Astrocyte of the spinal cord (primary cell): ENCODE results near the gene ABLIM1.

Experiments used
- DNase-seq: peaks from one replicate; pipeline ENCODE4 v3.0.0; 2011; ENCODE audit warnings: low read depth, low spot score
- H3K4me3 ChIP-seq: 2 replicates; pipeline ENCODE4 v1.5.1; 2011; ENCODE audit warnings: low read depth, mild to moderate bottlenecking, low read length, moderate library complexity
- in situ Hi-C: cut with HindIII; loops from 2 replicates; pipeline ENCODE4 v1.10.0; 2017; ENCODE audit warnings: low sequenced_read_pairs
- TF ChIP-seq, protein P1 (sequence below): IDR thresholded peaks from 2 replicates; pipeline ENCODE4 v1.5.1; 2012; ENCODE audit warnings: low read depth, mild to moderate bottlenecking, low read length, inconsistent platforms

The ABLIM1 gene

DNA sequence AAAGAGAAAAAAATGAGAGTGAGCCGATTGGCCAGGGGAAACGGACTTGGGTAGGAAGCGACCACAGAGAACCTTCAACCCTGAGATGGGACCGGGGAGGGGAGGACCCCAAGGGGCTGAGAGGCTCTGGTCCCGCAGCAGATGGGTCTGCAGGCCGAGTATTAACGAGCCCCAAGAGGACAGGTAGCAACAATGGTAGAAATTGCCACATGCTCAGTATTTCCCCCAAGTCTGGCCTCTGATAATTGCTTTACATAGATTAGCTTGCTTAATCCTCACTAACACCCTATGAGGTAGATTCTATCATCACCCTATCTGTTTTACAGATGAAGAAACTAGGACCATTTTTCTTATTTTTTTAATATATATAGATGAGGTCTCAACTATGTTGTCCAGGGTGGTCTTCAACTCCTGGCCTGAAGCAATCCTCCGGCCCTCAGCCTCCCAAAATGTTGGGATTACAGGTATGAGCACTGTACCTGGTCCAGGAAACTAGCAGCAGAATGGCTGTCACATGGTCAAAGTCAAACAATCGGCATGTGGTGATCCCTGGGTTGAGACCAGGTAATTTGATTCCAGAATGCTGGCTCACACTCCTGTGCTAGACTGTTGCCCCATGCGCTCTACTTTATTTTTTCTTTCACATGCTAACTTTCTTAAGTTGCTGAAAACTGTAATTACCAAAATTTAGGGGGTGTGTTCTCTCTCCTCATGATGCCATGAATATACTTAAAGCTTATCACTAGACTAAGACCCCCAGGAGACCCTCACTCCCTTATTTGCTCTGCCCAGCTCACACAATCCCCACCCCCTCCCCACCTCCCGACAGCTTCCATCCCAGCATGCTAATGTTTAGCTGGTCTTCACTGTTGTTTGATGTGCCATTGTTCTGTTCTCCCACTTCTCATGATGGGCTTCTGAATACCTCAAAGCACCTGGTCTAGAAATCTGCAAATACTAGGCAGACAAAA, 185.9 kb downstream of the ABLIM1 start:
- H3K4me3 ChIP-seq = no peak overlapping the region
- DNase-seq = no peak
- in situ Hi-C loops = no loop called here
- TF ChIP-seq, protein P1, sequence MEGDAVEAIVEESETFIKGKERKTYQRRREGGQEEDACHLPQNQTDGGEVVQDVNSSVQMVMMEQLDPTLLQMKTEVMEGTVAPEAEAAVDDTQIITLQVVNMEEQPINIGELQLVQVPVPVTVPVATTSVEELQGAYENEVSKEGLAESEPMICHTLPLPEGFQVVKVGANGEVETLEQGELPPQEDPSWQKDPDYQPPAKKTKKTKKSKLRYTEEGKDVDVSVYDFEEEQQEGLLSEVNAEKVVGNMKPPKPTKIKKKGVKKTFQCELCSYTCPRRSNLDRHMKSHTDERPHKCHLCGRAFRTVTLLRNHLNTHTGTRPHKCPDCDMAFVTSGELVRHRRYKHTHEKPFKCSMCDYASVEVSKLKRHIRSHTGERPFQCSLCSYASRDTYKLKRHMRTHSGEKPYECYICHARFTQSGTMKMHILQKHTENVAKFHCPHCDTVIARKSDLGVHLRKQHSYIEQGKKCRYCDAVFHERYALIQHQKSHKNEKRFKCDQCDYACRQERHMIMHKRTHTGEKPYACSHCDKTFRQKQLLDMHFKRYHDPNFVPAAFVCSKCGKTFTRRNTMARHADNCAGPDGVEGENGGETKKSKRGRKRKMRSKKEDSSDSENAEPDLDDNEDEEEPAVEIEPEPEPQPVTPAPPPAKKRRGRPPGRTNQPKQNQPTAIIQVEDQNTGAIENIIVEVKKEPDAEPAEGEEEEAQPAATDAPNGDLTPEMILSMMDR = no peak

DNA sequence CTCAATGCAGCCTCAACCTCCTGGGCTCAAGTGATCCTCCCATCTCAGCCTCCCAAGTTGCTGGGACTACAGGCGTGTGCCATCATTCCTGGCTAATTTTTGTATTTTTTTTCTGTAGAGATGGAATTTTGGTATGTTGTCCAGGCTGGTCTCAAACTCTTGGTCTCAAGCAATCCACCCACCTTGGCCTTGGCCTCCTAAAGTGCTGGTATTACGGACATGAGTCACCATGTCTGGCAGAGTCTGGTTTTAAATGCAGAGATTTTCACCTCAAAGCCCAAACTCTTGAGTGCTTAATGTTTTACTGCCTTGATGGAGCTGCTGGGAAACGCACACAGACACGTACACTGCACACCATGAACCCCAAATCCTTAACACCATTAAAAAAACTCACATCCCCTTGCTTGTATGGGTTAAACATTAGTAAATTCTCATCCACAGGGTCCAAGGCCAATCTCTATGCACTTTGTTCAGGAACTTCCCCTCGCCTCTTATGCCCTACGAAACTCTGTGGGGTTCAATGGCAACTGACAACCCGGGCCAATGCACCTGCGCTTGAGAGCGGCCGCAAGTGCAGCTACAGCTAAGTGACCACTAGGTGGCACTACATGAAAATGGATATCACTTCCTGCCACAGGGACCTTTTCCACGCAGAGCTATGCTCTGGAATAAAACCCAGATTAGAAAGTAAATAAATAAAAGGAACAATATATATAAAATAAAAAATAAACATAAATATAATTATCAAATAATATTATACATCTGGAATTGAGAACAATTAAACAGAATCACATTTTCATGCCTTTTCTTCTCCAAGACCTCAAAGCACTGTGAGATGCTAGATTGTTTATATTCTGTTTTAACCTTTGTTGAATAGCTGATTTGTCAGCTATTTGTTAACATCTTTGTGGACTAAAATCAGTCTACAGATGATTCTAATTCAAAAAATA, 186.8 kb downstream of the ABLIM1 start:
- peak; percentile 71 for DNase-seq
- in situ Hi-C loops = no loop called here
- TF ChIP-seq, protein P1 = peak; percentile 90
- no peak overlapping the region for H3K4me3 ChIP-seq

DNA sequence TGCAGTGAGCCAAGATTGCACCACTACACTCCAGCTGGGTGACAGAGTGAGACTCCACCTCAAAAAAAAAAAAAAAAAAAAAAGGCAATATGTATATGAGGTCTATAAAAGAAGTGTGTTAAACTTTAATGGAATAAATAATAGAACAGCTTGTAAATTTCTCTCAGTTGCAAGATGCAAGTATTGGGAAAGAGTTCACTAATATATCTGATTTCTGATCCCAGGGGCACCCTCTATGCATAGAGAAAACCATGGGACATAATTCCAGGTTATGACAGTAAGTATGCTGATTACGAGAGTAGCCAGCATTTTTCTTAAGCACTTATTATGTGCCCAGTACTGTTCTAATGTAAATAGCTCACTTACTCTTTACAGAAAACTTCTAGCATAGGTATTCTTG, 187.7 kb downstream of the ABLIM1 start:
- H3K4me3 ChIP-seq = no peak overlapping the region
- TF ChIP-seq, protein P1 = no peak
- in situ Hi-C loops = no loop called here
- DNase-seq = no peak

DNA sequence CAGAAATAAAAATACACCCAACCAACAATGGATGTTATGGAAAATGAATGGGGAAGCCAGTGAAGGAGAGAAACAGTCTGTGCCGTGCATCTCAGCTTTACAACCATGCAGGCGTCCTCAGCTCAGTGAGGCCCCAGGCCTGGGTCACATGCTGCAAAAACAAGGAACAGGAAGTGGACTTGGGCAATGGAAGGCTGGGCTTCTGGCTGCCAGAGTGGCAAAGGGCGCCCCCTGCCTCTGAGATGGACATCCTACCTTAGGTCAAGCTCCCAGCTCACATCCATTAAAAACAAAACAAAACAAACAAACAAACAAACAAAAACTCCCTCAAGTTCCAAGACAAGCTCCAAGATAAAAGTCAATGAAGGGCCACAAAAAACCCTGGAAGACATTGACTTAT, 199.1 kb downstream of the ABLIM1 start:
- in situ Hi-C loops = no loop called here
- TF ChIP-seq, protein P1 = peak; percentile 32
- H3K4me3 ChIP-seq = no peak overlapping the region
- peak; percentile 24 for DNase-seq

DNA sequence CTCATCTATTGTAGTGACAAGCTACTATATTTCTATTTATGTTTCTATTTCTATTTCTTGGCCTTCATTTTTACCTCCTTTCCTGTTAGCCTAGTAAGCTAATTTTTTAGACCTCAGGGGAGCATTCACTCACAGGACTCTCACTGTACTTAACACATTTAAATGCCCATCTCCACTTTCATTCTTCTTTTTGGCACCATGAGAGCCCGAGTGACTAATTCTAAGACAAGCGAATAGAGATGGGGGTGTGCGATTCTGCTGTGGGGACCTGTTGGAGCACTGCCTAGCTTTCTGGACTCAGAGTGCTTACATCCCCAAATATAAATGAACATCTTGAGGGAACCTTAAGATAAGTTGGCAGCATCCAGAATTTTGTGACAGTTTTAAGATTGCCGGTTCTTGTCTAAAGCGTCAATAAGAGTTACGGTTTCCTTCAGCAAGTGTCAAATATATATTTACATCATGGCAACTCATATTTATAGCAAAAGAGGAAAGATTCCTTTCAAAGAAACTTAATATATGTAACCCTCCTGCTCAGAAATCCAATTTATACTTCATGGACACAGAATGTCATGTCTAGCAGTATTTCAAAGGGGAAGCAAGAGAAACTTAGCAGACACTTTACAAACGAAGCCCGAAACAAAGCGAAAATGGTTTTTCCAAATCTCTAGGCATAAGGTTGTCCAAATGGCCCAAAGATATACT, 199.7 kb downstream of the ABLIM1 start:
- no peak overlapping the region for H3K4me3 ChIP-seq
- DNase-seq = no peak
- in situ Hi-C loops = no loop called here
- TF ChIP-seq, protein P1 = no peak

DNA sequence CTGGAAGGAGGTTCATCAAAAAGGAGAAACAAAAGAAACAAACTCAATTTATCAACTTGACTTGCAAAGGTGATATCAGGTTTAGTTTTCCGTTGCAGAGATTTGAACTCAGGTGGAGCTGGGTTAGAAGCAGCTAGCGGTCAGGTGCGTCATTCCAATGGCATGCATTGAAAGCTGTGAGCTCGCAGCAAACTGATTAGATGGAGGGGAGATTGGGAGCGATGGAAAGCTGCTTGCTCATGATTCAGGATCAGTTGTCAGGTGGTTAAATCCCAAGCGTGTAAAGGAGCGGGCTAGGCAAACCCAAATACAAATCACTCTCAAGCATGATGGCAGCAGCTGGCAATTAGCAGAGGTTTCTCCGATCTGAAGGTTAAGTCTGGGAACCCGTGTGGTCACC, 204.5 kb downstream of the ABLIM1 start:
- in situ Hi-C loops = no loop called here
- no peak overlapping the region for H3K4me3 ChIP-seq
- no peak for DNase-seq
- TF ChIP-seq, protein P1 = no peak
